HCT116 (cell line): Measurements from ENCODE around the gene CALN1. TPM values are rescaled to one million over a fixed set of nuclear protein-coding genes. Genes with fewer than 3 reads are reported as not detected.

Experiments
- ATAC-seq: fragments of 200-7000 bp; cut with Tn5 transposase; 2 replicates; pipeline ENCODE4 v1.9.1; 2020; ENCODE audit warnings: mild to moderate bottlenecking, moderate library complexity
- BruUV-seq: library from RNA; stranded (reverse); fragments of 400-500 nt; replicated peaks from 2 replicates; lab custom pipeline; 2021; lab: Mats Ljungman, UMichigan
- CTCF ChIA-PET: fragments of 300-600 bp; sonication (Branson Sonifier 250); formaldehyde crosslinking; loops from one replicate; lab custom pipeline; 2021; ENCODE audit warnings: antibody characterized with exemption; lab: Charles Lee
- POLR2A ChIA-PET: fragments of 300-600, 350-600 bp; sonication (Branson Sonifier 250); formaldehyde crosslinking; loops from one replicate; lab custom pipeline; 2021; ENCODE audit warnings: antibody characterized with exemption; lab: Charles Lee
- RAD21 ChIA-PET, 2 experiments: fragments of 300-600 bp; sonication (Branson Sonifier 250); formaldehyde crosslinking; loops; one replicate each; lab custom pipeline; 2023; ENCODE audit warnings: low total read pairs in 2 of 2; ENCODE audit not compliant: uncharacterized antibody in 2 of 2, unreplicated experiment in 2 of 2, low non-redundant PET in 1 of 2; lab: Charles Lee
- DNase-seq: peaks from one replicate; pipeline ENCODE4 v3.0.0-alpha.2; 2010; ENCODE audit warnings: low read depth, low spot score
- H2AFZ ChIP-seq: fragments of 200-600 bp; shearing (Covaris generic), sonication (generic); 2 replicates; pipeline ENCODE4 v1.6.1; 2017; ENCODE audit warnings: low read depth, mixed run types, mixed read lengths, antibody characterized with exemption, low read length; ENCODE audit not compliant: poor library complexity, severe bottlenecking
- H3K27ac ChIP-seq: 2 replicates; pipeline ENCODE4 v1.5.1; 2012; ENCODE audit warnings: low read depth, low read length
- H3K27me3 ChIP-seq: fragments of 200-600 bp; sonication (generic); 2 replicates; pipeline ENCODE4 v1.6.1; 2016; ENCODE audit warnings: mixed run types, low read length, mixed read lengths; ENCODE audit not compliant: insufficient read depth
- H3K36me3 ChIP-seq, 2 experiments: fragments of 200-500 bp in 1 of 2; fragments of 200-600 bp in 1 of 2; sonication (Bioruptor generic) in 1 of 2; sonication (generic) in 1 of 2; 2 replicates each; pipeline versions ENCODE4 v1.5.1 to v1.6.1; 2014 to 2016; ENCODE audit warnings: low read length in 2 of 2, inconsistent platforms in 1 of 2, mixed read lengths in 1 of 2, mixed run types in 1 of 2; ENCODE audit not compliant: insufficient read depth in 2 of 2, control insufficient read depth in 1 of 2
- H3K4me1 ChIP-seq, 2 experiments: fragments of 200-600 bp in 1 of 2; sonication (generic) in 1 of 2; 2 replicates each; pipeline versions ENCODE4 v1.5.1 to v1.6.1; 2012 to 2017; ENCODE audit warnings: low read length in 2 of 2, inconsistent platforms in 1 of 2, mild to moderate bottlenecking in 1 of 2, mixed read lengths in 1 of 2, mixed run types in 1 of 2, moderate library complexity in 1 of 2; ENCODE audit not compliant: insufficient read depth in 2 of 2, control insufficient read depth in 1 of 2
- H3K4me2 ChIP-seq: fragments of 200-600 bp; sonication (generic); 2 replicates; pipeline ENCODE4 v1.6.1; 2017; ENCODE audit warnings: mixed run types, low read length, mixed read lengths
- H3K4me3 ChIP-seq, 2 experiments: fragments of 200-600 bp in 1 of 2; sonication (generic) in 1 of 2; replicated peaks in 1 of 2; 2 replicates each; pipeline ENCODE4 v1.5.1; 2011 to 2016; ENCODE audit warnings: low read length in 2 of 2, control low read depth in 1 of 2, low read depth in 1 of 2, mild to moderate bottlenecking in 1 of 2, mixed read lengths in 1 of 2, mixed run types in 1 of 2
- H3K79me2 ChIP-seq: fragments of 200-600 bp; sonication (generic); 2 replicates; pipeline ENCODE4 v1.6.1; 2017; ENCODE audit warnings: mild to moderate bottlenecking, mixed run types, low read length, moderate library complexity, mixed read lengths; ENCODE audit not compliant: insufficient read depth
- H3K9ac ChIP-seq: fragments of 200-600 bp; sonication (generic); 2 replicates; pipeline ENCODE4 v1.6.1; 2016; ENCODE audit warnings: low read length, mixed read lengths
- H3K9me2 ChIP-seq: fragments of 200-600 bp; sonication (generic), shearing (Covaris generic); 2 replicates; pipeline ENCODE4 v1.6.1; 2017; ENCODE audit warnings: mixed run types, mild to moderate bottlenecking, moderate library complexity; ENCODE audit not compliant: insufficient read depth
- H3K9me3 ChIP-seq, 2 experiments: fragments of 200-500 bp in 1 of 2; fragments of 200-600 bp in 1 of 2; sonication (Bioruptor generic) in 1 of 2; sonication (generic) in 1 of 2; 2 replicates each; pipeline ENCODE4 v1.6.1; 2014 to 2017; ENCODE audit warnings: low read length in 2 of 2, mixed read lengths in 2 of 2, inconsistent platforms in 1 of 2, low read depth in 1 of 2, mild to moderate bottlenecking in 1 of 2, mixed run types in 1 of 2, moderate library complexity in 1 of 2; ENCODE audit not compliant: control insufficient read depth in 1 of 2, insufficient read depth in 1 of 2
- H4K20me1 ChIP-seq: fragments of 200-600 bp; sonication (generic), shearing (Covaris generic); 2 replicates; pipeline ENCODE4 v1.6.1; 2017; ENCODE audit warnings: mixed run types, mild to moderate bottlenecking, moderate library complexity; ENCODE audit not compliant: insufficient read depth
- ATF3 ChIP-seq: IDR thresholded peaks from 2 replicates; pipeline ENCODE4 v1.6.1; 2012
- CBX3 ChIP-seq: IDR thresholded peaks from 2 replicates; pipeline ENCODE4 v1.6.1; 2012; ENCODE audit warnings: low read depth
- CEBPB ChIP-seq: IDR thresholded peaks from 2 replicates; pipeline ENCODE4 v1.6.1; 2012; ENCODE audit warnings: low read depth
- EGR1 ChIP-seq: IDR thresholded peaks from 2 replicates; pipeline ENCODE4 v1.6.1; 2012; ENCODE audit warnings: low read depth
- EZH2 ChIP-seq: fragments of 200-600 bp; sonication (generic); IDR thresholded peaks from 2 replicates; pipeline ENCODE4 v1.6.1; 2017; ENCODE audit warnings: antibody characterized with exemption, mixed run types
- POLR2AphosphoS5 ChIP-seq: IDR thresholded peaks from 2 replicates; pipeline ENCODE4 v1.6.1; 2011; ENCODE audit warnings: mild to moderate bottlenecking, low read depth, low read length, moderate library complexity
- RAD21 ChIP-seq: IDR thresholded peaks from 2 replicates; pipeline ENCODE4 v1.6.1; 2012; ENCODE audit warnings: low read depth, mild to moderate bottlenecking
- REST ChIP-seq: IDR thresholded peaks from 2 replicates; pipeline ENCODE4 v1.6.1; 2012; ENCODE audit warnings: low read depth
- SIN3A ChIP-seq: IDR thresholded peaks from 2 replicates; pipeline ENCODE4 v1.6.1; 2012; ENCODE audit warnings: low read depth
- SRF ChIP-seq: IDR thresholded peaks from 2 replicates; pipeline ENCODE4 v1.6.1; 2012; ENCODE audit warnings: low read depth
- TCF7L2 ChIP-seq: IDR thresholded peaks from 2 replicates; pipeline ENCODE4 v1.7.0; 2011; ENCODE audit warnings: borderline replicate concordance, inconsistent platforms; ENCODE audit not compliant: insufficient read depth, insufficient read length; ENCODE audit errors: extremely low read depth
- YY1 ChIP-seq: IDR thresholded peaks from 2 replicates; pipeline ENCODE4 v1.6.1; 2011; ENCODE audit warnings: low read length, low read depth, moderate library complexity, mild to moderate bottlenecking; ENCODE audit not compliant: insufficient replicate concordance; ENCODE audit errors: extremely low read depth
- intact Hi-C: fragments of 100-400 bp; cut with micrococcal nuclease; formaldehyde crosslinking; loops from 2 replicates; pipeline ENCODE4 v1.10.0; 2022
- total RNA-seq: library from RNA; stranded (reverse); gene quantifications from one replicate; pipeline ENCODE4 v1.2.1, GENCODE V29; 2021; ENCODE audit not compliant: unreplicated experiment

The CALN1 gene
- total RNA-seq, 1 experiment from 2014 or later: 0.17 TPM

- TF ChIP-seq REST (no peak), CBX3 (no peak), RAD21 (no peak), EZH2 (no peak), POLR2AphosphoS5 (no peak)
These were observed 352.2 kb downstream of the CALN1 start (continued) for GRCh38 chr7:72059925-72060324.

GRCh38 chr7:72058579-72058978 is 353.6 kb downstream of the CALN1 start:
- no peak for ATAC-seq
- no peak overlapping the region for H2AFZ ChIP-seq
- no peaks in the 10 kb centered on the region for H3K36me3 ChIP-seq
- H3K27me3 ChIP-seq: no peaks in the 10 kb centered on the region
- intact Hi-C loops: no loop called here
- POLR2A ChIA-PET: no interaction called here
- H3K27ac ChIP-seq: no peak overlapping the region
- BruUV-seq: no TSS peak
- DNase-seq: no peak
- H3K4me3 ChIP-seq: no peak overlapping the region
- no peaks in the 10 kb centered on the region for H3K9me3 ChIP-seq
- CTCF ChIA-PET: no interaction called here
- no peak overlapping the region for H3K4me2 ChIP-seq
- H3K9ac ChIP-seq: no peak overlapping the region
- no peaks in the 10 kb centered on the region for H3K9me2 ChIP-seq
- no peaks in the 10 kb centered on the region for H3K4me1 ChIP-seq
- no peaks in the 10 kb centered on the region for H3K79me2 ChIP-seq
- TF ChIP-seq EGR1: no peak
- no peak for TF ChIP-seq TCF7L2
- TF ChIP-seq CEBPB: no peak
- TF ChIP-seq ATF3: no peak
- TF ChIP-seq REST: no peak
- no peak for TF ChIP-seq SIN3A
- TF ChIP-seq YY1: no peak
- no peak for TF ChIP-seq SRF
- no peaks in the 10 kb centered on the region for H4K20me1 ChIP-seq
- RAD21 ChIA-PET: no interaction called here
